Measurements from ENCODE around the gene TRMO.

The TRMO gene

DNA sequence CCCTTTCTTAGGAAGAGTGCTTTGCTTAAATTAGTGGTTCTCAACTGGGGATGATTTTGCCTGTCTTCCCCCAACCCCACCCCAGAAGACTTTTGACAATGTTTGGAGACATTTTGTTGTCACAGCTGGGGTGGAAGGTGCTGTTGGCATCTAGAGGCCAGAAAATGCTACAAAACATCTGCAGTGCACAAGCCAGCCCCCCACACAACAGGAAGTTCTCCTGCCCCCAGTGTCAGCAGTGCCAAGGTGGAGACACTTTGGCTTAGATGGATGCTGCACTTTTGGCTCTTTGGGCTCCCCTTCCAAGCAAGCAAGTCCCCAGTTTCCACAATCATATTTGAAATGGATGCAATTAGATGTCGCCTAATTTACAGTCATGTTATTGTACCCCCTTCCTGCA lies 13.0 kb upstream of the TRMO start:
- Histone ChIP-seq H3K27me3 (ENCODE audit: control insufficient read depth, low read length) (no peaks in the 10 kb centered on the region), H3K4me3 (ENCODE audit: low read length) (peak overlapping the region; percentile 36), H3K4me2 (ENCODE audit: low read length) (peak overlapping the region; percentile 52), H4K20me1 (ENCODE audit: control insufficient read depth, insufficient read depth, low read depth, low read length) (no peaks in the 10 kb centered on the region), H3K27ac (ENCODE audit: low read depth, low read length) (no peak overlapping the region), H3K4me1 (ENCODE audit: control insufficient read depth, low read length) (peaks cover 79% of the 10 kb centered on the region), H3K79me2 (ENCODE audit: control insufficient read depth, low read length) (peaks cover 15% of the 10 kb centered on the region), H3F3A (ENCODE audit: control insufficient read depth, insufficient read depth) (peaks cover 6% of the 10 kb centered on the region; the same call in 1 of the 2 replicates), H3K9me2 (replicated peaks; ENCODE audit: control insufficient read depth, low read length) (no peaks in the 10 kb centered on the region), H3K36me3 (ENCODE audit: control insufficient read depth, low read length) (0 out of 2 replicates have a peak, but pooled peaks cover 3% of the 10 kb centered on the region), H3K9me3 (ENCODE audit: control insufficient read depth, insufficient read depth, low read length) (no peaks in the 10 kb centered on the region)
- no peak for TF ChIP-seq EZH2phosphoT487 (IDR thresholded peaks at IDR 0.05; ENCODE audit: borderline replicate concordance, low read length)
- TF ChIP-seq, protein P1, sequence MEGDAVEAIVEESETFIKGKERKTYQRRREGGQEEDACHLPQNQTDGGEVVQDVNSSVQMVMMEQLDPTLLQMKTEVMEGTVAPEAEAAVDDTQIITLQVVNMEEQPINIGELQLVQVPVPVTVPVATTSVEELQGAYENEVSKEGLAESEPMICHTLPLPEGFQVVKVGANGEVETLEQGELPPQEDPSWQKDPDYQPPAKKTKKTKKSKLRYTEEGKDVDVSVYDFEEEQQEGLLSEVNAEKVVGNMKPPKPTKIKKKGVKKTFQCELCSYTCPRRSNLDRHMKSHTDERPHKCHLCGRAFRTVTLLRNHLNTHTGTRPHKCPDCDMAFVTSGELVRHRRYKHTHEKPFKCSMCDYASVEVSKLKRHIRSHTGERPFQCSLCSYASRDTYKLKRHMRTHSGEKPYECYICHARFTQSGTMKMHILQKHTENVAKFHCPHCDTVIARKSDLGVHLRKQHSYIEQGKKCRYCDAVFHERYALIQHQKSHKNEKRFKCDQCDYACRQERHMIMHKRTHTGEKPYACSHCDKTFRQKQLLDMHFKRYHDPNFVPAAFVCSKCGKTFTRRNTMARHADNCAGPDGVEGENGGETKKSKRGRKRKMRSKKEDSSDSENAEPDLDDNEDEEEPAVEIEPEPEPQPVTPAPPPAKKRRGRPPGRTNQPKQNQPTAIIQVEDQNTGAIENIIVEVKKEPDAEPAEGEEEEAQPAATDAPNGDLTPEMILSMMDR (IDR thresholded peaks at IDR 0.05; ENCODE audit: low read depth, low read length, poor library complexity, severe bottlenecking): no peak

DNA sequence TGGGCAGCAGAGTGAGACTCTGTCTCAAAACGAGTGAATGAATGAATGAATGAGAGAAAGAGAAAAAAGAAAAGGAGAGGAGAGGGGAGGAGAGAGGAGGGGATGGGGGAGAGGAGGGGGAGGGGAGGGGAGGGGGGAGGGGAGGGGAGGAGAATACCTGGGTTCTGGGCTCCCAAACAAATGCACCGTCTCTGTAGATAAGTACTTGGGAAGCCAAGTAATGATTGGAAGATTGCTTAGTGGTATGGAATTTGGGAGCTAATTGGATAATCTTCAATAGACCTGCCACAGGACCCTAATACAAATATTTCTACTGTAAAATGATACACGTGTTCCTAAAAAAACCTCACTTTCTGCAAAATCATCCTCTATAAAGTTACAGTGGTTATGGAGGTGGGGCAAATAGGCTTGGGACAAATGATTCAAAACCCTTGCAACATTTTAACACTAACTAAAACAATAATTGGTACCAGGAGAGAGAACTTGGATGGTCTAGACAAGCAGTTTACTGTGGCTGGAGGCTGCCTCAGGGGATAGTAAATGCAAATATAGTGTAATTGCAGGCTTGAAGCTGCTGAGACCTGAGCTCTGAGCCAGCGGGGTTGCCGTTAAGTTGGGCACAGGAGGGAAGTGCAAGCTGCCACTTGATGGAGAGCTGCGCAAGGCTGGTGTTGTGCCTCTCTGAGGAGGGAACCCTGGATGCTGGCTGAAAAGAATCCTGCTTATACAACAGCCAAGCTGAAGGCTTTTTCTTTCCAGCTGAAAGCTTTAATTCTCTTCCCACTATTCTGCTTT lies 12.2 kb upstream of the TRMO start:
- Histone ChIP-seq H3K9me2 (replicated peaks; ENCODE audit: control insufficient read depth, low read length) (no peaks in the 10 kb centered on the region), H3K9me3 (ENCODE audit: control insufficient read depth, insufficient read depth, low read length) (no peaks in the 10 kb centered on the region), H3K36me3 (ENCODE audit: control insufficient read depth, low read length) (0 out of 2 replicates have a peak, but pooled peaks cover 3% of the 10 kb centered on the region), H3K79me2 (ENCODE audit: control insufficient read depth, low read length) (peaks cover 18% of the 10 kb centered on the region), H4K20me1 (ENCODE audit: control insufficient read depth, insufficient read depth, low read depth, low read length) (no peaks in the 10 kb centered on the region), H3K27me3 (ENCODE audit: control insufficient read depth, low read length) (no peaks in the 10 kb centered on the region), H3K4me2 (ENCODE audit: low read length) (peak overlapping the region; percentile 52), H3F3A (ENCODE audit: control insufficient read depth, insufficient read depth) (peaks cover 8% of the 10 kb centered on the region), H3K27ac (ENCODE audit: low read depth, low read length) (no peak overlapping the region), H3K4me1 (ENCODE audit: control insufficient read depth, low read length) (peaks cover 82% of the 10 kb centered on the region), H3K4me3 (ENCODE audit: low read length) (peak overlapping the region; percentile 36)
- TF ChIP-seq, protein P1 (IDR thresholded peaks at IDR 0.05; ENCODE audit: low read depth, low read length, poor library complexity, severe bottlenecking): no peak
- TF ChIP-seq EZH2phosphoT487 (IDR thresholded peaks at IDR 0.05; ENCODE audit: borderline replicate concordance, low read length): no peak

DNA sequence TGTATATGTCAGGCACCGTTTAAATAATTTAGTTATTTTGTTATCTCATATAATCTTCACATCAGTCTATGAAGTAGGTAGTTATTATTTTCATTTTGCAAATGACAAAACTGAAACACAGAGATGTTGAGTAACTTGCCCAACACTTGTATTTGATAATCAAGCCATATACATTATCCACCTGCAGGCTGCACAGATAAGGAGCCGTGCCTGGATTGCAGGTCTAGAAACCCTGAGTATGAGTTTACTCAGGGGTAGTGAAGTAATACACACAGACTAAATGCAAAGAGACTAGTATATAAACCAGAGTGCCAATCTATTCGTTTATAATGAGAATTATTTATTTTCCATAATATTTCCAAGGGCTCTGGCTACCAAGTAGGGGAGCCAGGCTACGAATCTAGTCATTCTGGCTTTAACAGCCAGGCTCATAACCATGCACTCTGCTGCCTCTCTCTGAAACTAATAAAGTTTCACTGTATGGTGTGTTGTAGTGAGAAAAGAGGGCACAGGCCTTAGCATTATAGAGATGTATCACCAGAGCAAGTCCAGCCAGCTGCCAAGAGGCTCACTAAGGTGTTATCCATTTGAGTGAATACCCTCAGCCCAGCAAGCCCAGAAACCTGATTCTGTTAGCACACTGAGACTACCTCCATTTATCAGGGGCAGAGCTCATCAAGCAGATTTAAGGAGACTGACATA lies 11.1 kb upstream of the TRMO start:
- H3K4me1 ChIP-seq (ENCODE audit: control insufficient read depth, low read length): peaks cover 75% of the 10 kb centered on the region
- peaks cover 14% of the 10 kb centered on the region for H3F3A ChIP-seq (ENCODE audit: control insufficient read depth, insufficient read depth)
- H3K4me3 ChIP-seq (ENCODE audit: low read length): no peak overlapping the region
- TF ChIP-seq, protein P1 (IDR thresholded peaks at IDR 0.05; ENCODE audit: low read depth, low read length, poor library complexity, severe bottlenecking): no peak
- TF ChIP-seq EZH2phosphoT487 (IDR thresholded peaks at IDR 0.05; ENCODE audit: borderline replicate concordance, low read length): no peak
- H3K4me2 ChIP-seq (ENCODE audit: low read length): no peak overlapping the region
- no peaks in the 10 kb centered on the region for H3K27me3 ChIP-seq (ENCODE audit: control insufficient read depth, low read length)
- peaks cover 18% of the 10 kb centered on the region for H3K79me2 ChIP-seq (ENCODE audit: control insufficient read depth, low read length)
- H3K9me3 ChIP-seq (ENCODE audit: control insufficient read depth, insufficient read depth, low read length): no peaks in the 10 kb centered on the region
- H3K27ac ChIP-seq (ENCODE audit: low read depth, low read length): no peak overlapping the region
- H3K9me2 ChIP-seq (replicated peaks; ENCODE audit: control insufficient read depth, low read length): no peaks in the 10 kb centered on the region
- no peaks in the 10 kb centered on the region for H4K20me1 ChIP-seq (ENCODE audit: control insufficient read depth, insufficient read depth, low read depth, low read length)
- H3K36me3 ChIP-seq (ENCODE audit: control insufficient read depth, low read length): no peaks in the 10 kb centered on the region

All from DOHH2 (cell line).